ENCODE measurements around the gene SH3GL2.

The SH3GL2 gene

GRCh38 chr9:17658237-17658636 lies 79.4 kb downstream of the SH3GL2 start:
- DNase-seq (ENCODE audit: low read depth, low spot score), result no peak

- DNase-seq (ENCODE audit: low read depth, low spot score), result no peak
Observed at GRCh38 chr9:17660158-17660557, 81.3 kb downstream of the SH3GL2 start.

- DNase-seq (ENCODE audit: low read depth, low spot score), result no peak
Observed at GRCh38 chr9:17665450-17665849, 86.6 kb downstream of the SH3GL2 start.

GRCh38 chr9:17669206-17669605 lies 90.3 kb downstream of the SH3GL2 start:
- no peak for DNase-seq (ENCODE audit: low read depth, low spot score)

GRCh38 chr9:17682684-17683083 lies 103.8 kb downstream of the SH3GL2 start:
- DNase-seq (ENCODE audit: low read depth, low spot score), result no peak

GRCh38 chr9:17688834-17689233 lies 110.0 kb downstream of the SH3GL2 start:
- DNase-seq (ENCODE audit: low read depth, low spot score), result no peak

GRCh38 chr9:17694336-17694735 lies 115.5 kb downstream of the SH3GL2 start:
- no peak for DNase-seq (ENCODE audit: low read depth, low spot score)

- DNase-seq (ENCODE audit: low read depth, low spot score), result no peak
Observed at GRCh38 chr9:17695482-17695881, 116.6 kb downstream of the SH3GL2 start.

- DNase-seq (ENCODE audit: low read depth, low spot score), result no peak
Observed at GRCh38 chr9:17699615-17700330, 120.9 kb downstream of the SH3GL2 start.

- DNase-seq (ENCODE audit: low read depth, low spot score), result no peak
Observed at GRCh38 chr9:17706347-17706746, 127.5 kb downstream of the SH3GL2 start.

GRCh38 chr9:17719053-17719452 lies 140.2 kb downstream of the SH3GL2 start:
- DNase-seq (ENCODE audit: low read depth, low spot score), result no peak

- no peak for DNase-seq (ENCODE audit: low read depth, low spot score)
Observed at GRCh38 chr9:17721954-17722353, 143.1 kb downstream of the SH3GL2 start.

GRCh38 chr9:17723656-17724055 lies 144.8 kb downstream of the SH3GL2 start:
- DNase-seq (ENCODE audit: low read depth, low spot score), result no peak

- DNase-seq (ENCODE audit: low read depth, low spot score), result no peak
Observed at GRCh38 chr9:17725399-17726010, 146.6 kb downstream of the SH3GL2 start.

- DNase-seq (ENCODE audit: low read depth, low spot score), result no peak
Observed at GRCh38 chr9:17726298-17726697, 147.4 kb downstream of the SH3GL2 start.

- DNase-seq (ENCODE audit: low read depth, low spot score), result no peak
Observed at GRCh38 chr9:17730899-17731298, 152.0 kb downstream of the SH3GL2 start.

- no peak for DNase-seq (ENCODE audit: low read depth, low spot score)
Observed at GRCh38 chr9:17731308-17731707, 152.4 kb downstream of the SH3GL2 start.

GRCh38 chr9:17734674-17735073 lies 155.8 kb downstream of the SH3GL2 start:
- no peak for DNase-seq (ENCODE audit: low read depth, low spot score)

GRCh38 chr9:17735859-17736258 lies 157.0 kb downstream of the SH3GL2 start:
- DNase-seq (ENCODE audit: low read depth, low spot score), result no peak

- DNase-seq (ENCODE audit: low read depth, low spot score), result no peak
Observed at GRCh38 chr9:17739022-17739421, 160.2 kb downstream of the SH3GL2 start.

GRCh38 chr9:17739736-17740135 lies 160.9 kb downstream of the SH3GL2 start:
- DNase-seq (ENCODE audit: low read depth, low spot score), result no peak

GRCh38 chr9:17742067-17742466 lies 163.2 kb downstream of the SH3GL2 start:
- no peak for DNase-seq (ENCODE audit: low read depth, low spot score)

GRCh38 chr9:17744786-17745185 lies 165.9 kb downstream of the SH3GL2 start:
- no peak for DNase-seq (ENCODE audit: low read depth, low spot score)

GRCh38 chr9:17750269-17750668 lies 171.4 kb downstream of the SH3GL2 start:
- no peak for DNase-seq (ENCODE audit: low read depth, low spot score)
